ENCODE results near the gene LRRFIP2.

GRCh38 chr3:37058117-37058516, 116.3 kb downstream of the LRRFIP2 start:
- no peak for TF ChIP-seq POLR2AphosphoS5 (IDR thresholded peaks at IDR 0.05)
- no peak for TF ChIP-seq CTCF (IDR thresholded peaks at IDR 0.05)
